SKM-1 treated with dmso at 0.1 percent for 144 hours (cell line): ENCODE measurements around the gene MCTS1.
"Not testable (repeated sequence)": the region's sequence is repeated elsewhere in the genome, so short reads cannot be mapped to it uniquely, and the experiment has no call there.

ENCODE experiments used
- DNase-seq: peaks from one replicate; lab custom pipeline; 2025; ENCODE audit not compliant: unreplicated experiment; lab: John Stamatoyannopoulos, UW

The MCTS1 gene

GRCh38 chrX:120629667-120630537, 26.0 kb downstream of the MCTS1 start, which contains the start of gene C1GALT1C1:
Gene C1GALT1C1 (minus strand): TSS chrX:120630054. CDS start chrX:120627166, 2,888 bp downstream.
- peak; percentile 95 for DNase-seq

- no peak for DNase-seq
These were observed 34.7 kb downstream of the MCTS1 start for GRCh38 chrX:120638619-120639018.

- DNase-seq: no peak
These were observed 39.0 kb downstream of the MCTS1 start for GRCh38 chrX:120642871-120643270.

- no peak for DNase-seq
These were observed 43.2 kb downstream of the MCTS1 start for GRCh38 chrX:120647127-120647526.

GRCh38 chrX:120652256-120652655, 48.4 kb downstream of the MCTS1 start:
- not testable (repeated sequence) for DNase-seq

GRCh38 chrX:120653000-120653399, 49.1 kb downstream of the MCTS1 start:
- DNase-seq: no peak

- no peak for DNase-seq
These were observed 56.7 kb downstream of the MCTS1 start for GRCh38 chrX:120660637-120661036.
